H1 (cell line): ENCODE measurements around the gene KCNAB3. TPM values are rescaled to one million over a fixed set of nuclear protein-coding genes. Genes with fewer than 3 reads are reported as not detected.

Experiments
- BCL11A ChIP-seq, 2 experiments: IDR thresholded peaks; one replicate each; pipeline ENCODE4 v1.6.1; 2011; ENCODE audit warnings: low read depth in 2 of 2, low read length in 2 of 2, mild to moderate bottlenecking in 2 of 2
- CTCF ChIP-seq, 3 experiments: IDR thresholded peaks; 1 replicate in 2 of 3; 2 replicates in 1 of 3; pipeline versions ENCODE4 v1.5.1 to v1.6.1; 2011; ENCODE audit warnings: low read length in 3 of 3, mild to moderate bottlenecking in 3 of 3, inconsistent platforms in 2 of 3, low read depth in 1 of 3, moderate library complexity in 1 of 3; ENCODE audit not compliant: insufficient read depth in 1 of 3; ENCODE audit errors: control extremely low read depth in 1 of 3
- EGR1 ChIP-seq: IDR thresholded peaks from 2 replicates; pipeline ENCODE4 v1.6.1; 2011; ENCODE audit warnings: low read depth, low read length, borderline replicate concordance
- MAX ChIP-seq: IDR thresholded peaks from 2 replicates; pipeline ENCODE4 v1.6.1; 2012; ENCODE audit warnings: inconsistent platforms
- SIRT6 ChIP-seq: IDR thresholded peaks from one replicate; pipeline ENCODE4 v1.7.1; 2012; ENCODE audit warnings: low read length, inconsistent platforms
- ZNF274 ChIP-seq: IDR thresholded peaks from 2 replicates; pipeline ENCODE4 v1.7.0; 2012; ENCODE audit warnings: low read length, borderline replicate concordance; ENCODE audit errors: extremely low read depth
- polyA plus RNA-seq, 7 experiments: library from polyadenylated mRNA; depleted of rRNA in 3 of 7; stranded (reverse) in 5 of 7; unstranded in 2 of 7; fragments of >200 nt in 5 of 7; fragments of 200-250 nt in 2 of 7; gene quantifications; 1 replicate in 5 of 7; 2 replicates in 1 of 7; 4 replicates in 1 of 7; pipeline versions ENCODE4 v1.2.1 to v1.2.3, GENCODE V29; 2011 to 2013; ENCODE audit warnings: missing spikeins in 2 of 7, mixed read lengths in 2 of 7
- total RNA-seq: library from RNA; stranded (reverse); fragmentation: NEBNext Ultra II Directional; extraction: Animal tissue kit (Norgen Biotek cat#: 25700); gene quantifications from 2 replicates; pipeline ENCODE4 v1.2.1, GENCODE V29; 2021

The KCNAB3 gene
- total and polyA plus RNA-seq, 2 of the 8 experiments (the other 6 are each of a cell fraction or from before 2014, with no cell fraction given): 1.7 to 2.4 TPM

GRCh38 chr17:7972131-7972785, 42.6 kb upstream of the KCNAB3 start (continued):
- no peak for TF ChIP-seq CTCF (IDR thresholded peaks at IDR 0.05; ENCODE audit: control extremely low read depth in 1 of 3, insufficient read depth in 1 of 3, low read depth in 1 of 3, low read length in 3 of 3)
- TF ChIP-seq SIRT6: no peak
- TF ChIP-seq ZNF274: no peak
- TF ChIP-seq BCL11A (IDR thresholded peaks at IDR 0.05; ENCODE audit: low read depth in 2 of 2, low read length in 2 of 2): no peak
- TF ChIP-seq EGR1: no peak
- TF ChIP-seq MAX: no peak
